Measurements from ENCODE around the gene UBTD2. TPM values are rescaled to one million over a fixed set of nuclear protein-coding genes. Genes with fewer than 3 reads are reported as not detected.
"Not testable (repeated sequence)": the region's sequence is repeated elsewhere in the genome, so short reads cannot be mapped to it uniquely, and the experiment has no call there.

Gene UBTD2
- total RNA-seq, 3 donors from 2014 or later (not counting 1 experiment from before 2014, with no cell fraction given): 1.7 to 3.3 (median 2.6) TPM

DNA sequence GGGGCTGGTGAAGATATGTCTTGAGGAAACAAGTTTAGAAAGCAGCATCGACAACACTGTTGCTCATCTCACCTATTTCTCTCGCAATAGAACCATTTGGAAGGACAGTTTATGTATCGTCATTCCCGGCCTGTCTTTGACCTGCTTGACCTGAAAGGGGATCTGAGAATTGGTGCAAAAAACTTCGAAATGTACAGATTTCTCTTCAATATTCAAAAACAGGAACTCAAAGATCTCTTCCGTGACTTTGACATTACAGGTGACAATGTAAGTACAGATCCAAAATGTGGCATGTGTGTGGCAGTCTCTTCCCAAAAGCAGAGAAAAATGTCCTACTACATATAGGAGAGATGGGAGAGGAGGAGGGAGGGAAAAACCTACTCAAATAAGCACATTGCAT, 83.1 kb downstream of the UBTD2 start:
- Histone ChIP-seq H3K27me3 (ENCODE audit: control insufficient read depth, insufficient read depth, low read length) (no peaks in the 10 kb centered on the region), H3K27ac (ENCODE audit: low read length) (no peak overlapping the region), H3K36me3 (ENCODE audit: control insufficient read depth, insufficient read depth, low read length) (no peaks in the 10 kb centered on the region), H3K9me3 (ENCODE audit: control insufficient read depth, insufficient read depth, low read length) (no peaks in the 10 kb centered on the region), H3K4me3 (ENCODE audit: low read length) (no peak overlapping the region), H3K4me1 (ENCODE audit: control insufficient read depth, insufficient read depth, low read length) (no peaks in the 10 kb centered on the region)
- no peaks in the 10 kb centered on the region for H3K36me3 Mint-ChIP-seq
- H3K27ac Mint-ChIP-seq: no peak overlapping the region
- intact Hi-C loops (cut with micrococcal nuclease): no loop called here
- H3K9me3 Mint-ChIP-seq: no peaks in the 10 kb centered on the region
- H3K4me3 Mint-ChIP-seq: no peak overlapping the region
- H3K27me3 Mint-ChIP-seq (ENCODE audit: low read depth in 2 of 2): peaks cover 0 to 7% of the 10 kb centered on the region in 2 donors
- 84% methylated on average over 4 of the region's 6 CpGs for WGBS (ENCODE audit: insufficient coverage)
- H3K4me1 Mint-ChIP-seq: no peaks in the 10 kb centered on the region
- ATAC-seq (no peak), DNase-seq (no peak)
- TF ChIP-seq, protein P1, sequence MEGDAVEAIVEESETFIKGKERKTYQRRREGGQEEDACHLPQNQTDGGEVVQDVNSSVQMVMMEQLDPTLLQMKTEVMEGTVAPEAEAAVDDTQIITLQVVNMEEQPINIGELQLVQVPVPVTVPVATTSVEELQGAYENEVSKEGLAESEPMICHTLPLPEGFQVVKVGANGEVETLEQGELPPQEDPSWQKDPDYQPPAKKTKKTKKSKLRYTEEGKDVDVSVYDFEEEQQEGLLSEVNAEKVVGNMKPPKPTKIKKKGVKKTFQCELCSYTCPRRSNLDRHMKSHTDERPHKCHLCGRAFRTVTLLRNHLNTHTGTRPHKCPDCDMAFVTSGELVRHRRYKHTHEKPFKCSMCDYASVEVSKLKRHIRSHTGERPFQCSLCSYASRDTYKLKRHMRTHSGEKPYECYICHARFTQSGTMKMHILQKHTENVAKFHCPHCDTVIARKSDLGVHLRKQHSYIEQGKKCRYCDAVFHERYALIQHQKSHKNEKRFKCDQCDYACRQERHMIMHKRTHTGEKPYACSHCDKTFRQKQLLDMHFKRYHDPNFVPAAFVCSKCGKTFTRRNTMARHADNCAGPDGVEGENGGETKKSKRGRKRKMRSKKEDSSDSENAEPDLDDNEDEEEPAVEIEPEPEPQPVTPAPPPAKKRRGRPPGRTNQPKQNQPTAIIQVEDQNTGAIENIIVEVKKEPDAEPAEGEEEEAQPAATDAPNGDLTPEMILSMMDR (IDR thresholded peaks at IDR 0.05): no peak

DNA sequence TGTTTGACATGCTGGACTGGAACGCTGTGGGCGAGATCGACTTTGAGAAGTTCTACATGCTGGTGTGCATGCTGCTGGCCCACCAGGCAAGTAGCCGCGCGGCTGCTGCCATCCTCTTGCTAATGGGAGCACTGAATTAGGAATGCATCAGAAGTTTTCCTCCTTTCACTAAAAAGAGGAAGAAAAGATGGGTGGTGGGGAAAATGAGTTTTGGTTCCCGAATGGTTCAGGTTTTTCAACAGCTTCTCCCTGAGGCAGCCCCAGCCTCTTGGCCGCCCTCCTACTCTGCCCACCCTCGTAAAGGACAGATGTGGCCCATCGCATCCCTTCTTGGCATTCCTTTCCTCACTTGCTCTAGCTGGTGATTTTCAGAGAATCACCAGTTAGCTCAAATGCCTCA, 84.1 kb downstream of the UBTD2 start:
- Mint-ChIP-seq H3K27ac (no peak overlapping the region), H3K9me3 (no peaks in the 10 kb centered on the region), H3K4me3 (no peak overlapping the region), H3K27me3 (ENCODE audit: low read depth in 2 of 2) (peaks cover 0 to 7% of the 10 kb centered on the region in 2 donors), H3K4me1 (no peaks in the 10 kb centered on the region), H3K36me3 (no peaks in the 10 kb centered on the region)
- Histone ChIP-seq H3K4me1 (ENCODE audit: control insufficient read depth, insufficient read depth, low read length) (no peaks in the 10 kb centered on the region), H3K4me3 (ENCODE audit: low read length) (no peak overlapping the region), H3K27me3 (ENCODE audit: control insufficient read depth, insufficient read depth, low read length) (no peaks in the 10 kb centered on the region), H3K27ac (ENCODE audit: low read length) (no peak overlapping the region), H3K36me3 (ENCODE audit: control insufficient read depth, insufficient read depth, low read length) (no peaks in the 10 kb centered on the region), H3K9me3 (ENCODE audit: control insufficient read depth, insufficient read depth, low read length) (no peaks in the 10 kb centered on the region)
- intact Hi-C loops (cut with micrococcal nuclease): no loop called here
- WGBS (ENCODE audit: insufficient coverage): 79% methylated on average over 10 of the region's 10 CpGs
- TF ChIP-seq, protein P1 (IDR thresholded peaks at IDR 0.05): no peak
- DNase-seq (no peak), ATAC-seq (no peak)

DNA sequence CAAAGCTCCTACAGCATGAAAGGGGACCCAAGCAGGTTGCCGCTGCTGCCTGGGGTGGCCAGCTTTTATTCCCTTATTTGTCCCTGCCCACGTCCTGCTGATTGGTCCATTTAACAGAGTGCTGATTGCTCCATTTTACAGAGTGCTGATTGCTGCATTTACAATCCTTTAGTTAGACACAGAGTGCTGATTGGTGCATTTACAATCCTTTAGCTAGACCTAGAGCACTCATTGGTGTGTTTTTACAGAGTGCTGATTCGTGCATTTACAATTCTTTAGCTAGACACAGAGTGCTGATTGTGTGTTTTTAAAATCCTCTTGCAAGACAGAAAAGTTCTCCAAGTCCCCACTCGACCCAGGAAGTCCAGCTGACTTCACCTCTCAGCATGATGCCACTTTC, 85.8 kb downstream of the UBTD2 start:
- 76% methylated on average over 4 of the region's 4 CpGs for WGBS (ENCODE audit: insufficient coverage)
- H3K36me3 Mint-ChIP-seq; H3K9me3 Mint-ChIP-seq; H3K27ac Mint-ChIP-seq; H3K27me3 Mint-ChIP-seq (ENCODE audit: low read depth in 2 of 2); H3K27ac ChIP-seq (ENCODE audit: low read length); H3K4me1 ChIP-seq (ENCODE audit: control insufficient read depth, insufficient read depth, low read length); ATAC-seq; H3K4me3 Mint-ChIP-seq; intact Hi-C loops (cut with micrococcal nuclease); H3K9me3 ChIP-seq (ENCODE audit: control insufficient read depth, insufficient read depth, low read length); H3K36me3 ChIP-seq (ENCODE audit: control insufficient read depth, insufficient read depth, low read length); H3K4me3 ChIP-seq (ENCODE audit: low read length); H3K27me3 ChIP-seq (ENCODE audit: control insufficient read depth, insufficient read depth, low read length); H3K4me1 Mint-ChIP-seq; DNase-seq: not testable (repeated sequence)

DNA sequence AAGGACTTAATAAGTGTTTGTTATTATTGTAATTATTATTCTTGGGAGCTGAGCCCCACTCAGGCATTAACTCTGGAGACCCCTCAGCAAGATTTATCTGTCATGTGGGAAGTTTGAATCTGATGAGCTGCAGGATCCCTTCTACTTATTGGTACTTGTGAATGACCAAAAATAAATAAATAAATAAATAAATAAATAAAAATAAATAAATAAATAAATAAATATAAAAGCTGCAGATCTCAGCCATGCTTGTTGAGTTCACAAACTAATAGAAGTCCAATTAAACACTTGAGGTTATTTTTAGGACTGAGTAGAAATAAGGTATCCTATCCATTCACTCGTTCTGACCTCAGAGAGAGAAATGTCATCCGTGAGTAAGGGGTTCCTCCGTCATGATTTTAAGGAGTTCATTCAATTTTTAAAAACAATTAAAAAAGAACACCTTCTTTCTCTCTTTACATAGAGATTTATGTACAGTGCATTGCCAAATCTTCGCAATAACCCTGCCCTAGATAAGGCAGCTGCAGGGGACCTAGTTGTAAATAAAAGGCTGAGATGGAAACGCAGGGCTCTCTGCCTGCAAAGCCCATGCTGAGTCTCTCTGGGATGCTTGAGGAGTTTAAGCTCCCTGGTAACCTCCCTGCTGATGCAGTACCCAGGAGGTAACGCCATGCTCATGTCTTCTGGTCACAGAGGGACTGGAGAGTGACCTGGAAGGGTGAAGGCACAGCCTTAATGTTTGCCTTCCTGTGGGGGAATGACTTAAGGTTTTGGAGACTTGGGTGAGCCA, 88.4 kb downstream of the UBTD2 start:
- no peaks in the 10 kb centered on the region for H3K27me3 ChIP-seq (ENCODE audit: control insufficient read depth, insufficient read depth, low read length)
- Mint-ChIP-seq H3K36me3 (no peaks in the 10 kb centered on the region), H3K27me3 (ENCODE audit: low read depth in 2 of 2) (peaks cover 0 to 7% of the 10 kb centered on the region in 2 donors), H3K4me3 (no peak overlapping the region), H3K9me3 (no peaks in the 10 kb centered on the region), H3K27ac (no peak overlapping the region), H3K4me1 (no peaks in the 10 kb centered on the region)
- 93% methylated on average over 6 of the region's 6 CpGs for WGBS (ENCODE audit: insufficient coverage)
- H3K27ac ChIP-seq (ENCODE audit: low read length): no peak overlapping the region
- H3K9me3 ChIP-seq (ENCODE audit: control insufficient read depth, insufficient read depth, low read length): no peaks in the 10 kb centered on the region
- ATAC-seq: no peak
- no peak for DNase-seq
- H3K4me3 ChIP-seq (ENCODE audit: low read length): no peak overlapping the region
- intact Hi-C loops (cut with micrococcal nuclease): no loop called here
- no peaks in the 10 kb centered on the region for H3K4me1 ChIP-seq (ENCODE audit: control insufficient read depth, insufficient read depth, low read length)
- H3K36me3 ChIP-seq (ENCODE audit: control insufficient read depth, insufficient read depth, low read length): no peaks in the 10 kb centered on the region
- TF ChIP-seq, protein P1 (IDR thresholded peaks at IDR 0.05): no peak

Measured in natural killer cell (primary cell).